8988T (cell line): Measurements from ENCODE around the gene FAM221B.

Experiments used
- DNase-seq: peaks from one replicate; pipeline ENCODE4 v3.0.0; 2011

The FAM221B gene

DNA sequence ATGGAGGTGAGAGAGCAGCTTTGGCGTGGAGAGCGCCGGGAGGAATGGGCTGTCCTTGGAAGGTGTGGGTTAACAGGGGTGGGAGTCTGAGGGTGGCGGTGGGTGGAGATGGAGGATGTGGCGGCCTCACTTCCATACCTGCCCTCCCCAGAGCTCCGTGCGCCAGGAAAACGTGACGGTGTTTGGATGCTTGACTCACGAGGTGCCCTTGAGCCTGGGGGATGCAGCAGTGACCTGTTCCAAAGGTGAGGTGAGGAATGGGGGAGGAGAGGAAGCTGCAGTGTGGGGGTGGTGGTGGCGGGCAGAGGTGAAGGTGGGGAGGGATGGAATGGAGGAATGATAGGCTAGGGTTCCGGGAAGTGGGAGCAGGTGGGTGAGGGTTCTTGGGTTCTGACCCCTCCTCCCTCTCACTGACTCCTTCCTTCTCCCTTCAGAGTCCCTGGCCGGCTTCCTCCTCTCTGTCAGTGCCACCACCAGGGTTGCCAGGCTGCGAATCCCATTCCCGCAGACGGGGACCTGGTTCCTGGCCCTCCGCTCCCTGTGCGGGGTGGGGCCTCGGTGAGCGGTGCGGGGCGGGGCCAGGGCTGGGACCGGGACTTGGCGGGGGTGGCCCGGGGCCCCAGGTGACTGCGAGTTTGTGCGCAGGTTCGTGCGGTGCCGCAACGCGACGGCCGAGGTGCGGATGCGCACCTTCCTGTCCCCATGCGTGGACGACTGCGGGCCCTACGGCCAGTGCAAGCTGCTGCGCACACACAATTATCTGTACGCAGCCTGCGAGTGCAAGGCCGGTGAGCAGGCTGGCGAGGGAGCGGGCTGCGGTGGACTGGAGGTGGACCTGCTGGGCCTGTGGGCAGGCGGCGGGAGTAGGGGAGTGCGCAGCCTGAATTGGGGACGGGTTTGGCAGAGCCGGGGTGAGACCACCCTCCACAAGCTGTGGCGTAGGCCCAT is 17.6 kb upstream of the FAM221B start:
- DNase-seq = no peak

- peak; percentile 69 for DNase-seq
These were observed 16.2 kb upstream of the FAM221B start for GRCh38 chr9:35844628-35845270.

GRCh38 chr9:35842795-35843194 is 14.3 kb upstream of the FAM221B start:
- no peak for DNase-seq

DNA sequence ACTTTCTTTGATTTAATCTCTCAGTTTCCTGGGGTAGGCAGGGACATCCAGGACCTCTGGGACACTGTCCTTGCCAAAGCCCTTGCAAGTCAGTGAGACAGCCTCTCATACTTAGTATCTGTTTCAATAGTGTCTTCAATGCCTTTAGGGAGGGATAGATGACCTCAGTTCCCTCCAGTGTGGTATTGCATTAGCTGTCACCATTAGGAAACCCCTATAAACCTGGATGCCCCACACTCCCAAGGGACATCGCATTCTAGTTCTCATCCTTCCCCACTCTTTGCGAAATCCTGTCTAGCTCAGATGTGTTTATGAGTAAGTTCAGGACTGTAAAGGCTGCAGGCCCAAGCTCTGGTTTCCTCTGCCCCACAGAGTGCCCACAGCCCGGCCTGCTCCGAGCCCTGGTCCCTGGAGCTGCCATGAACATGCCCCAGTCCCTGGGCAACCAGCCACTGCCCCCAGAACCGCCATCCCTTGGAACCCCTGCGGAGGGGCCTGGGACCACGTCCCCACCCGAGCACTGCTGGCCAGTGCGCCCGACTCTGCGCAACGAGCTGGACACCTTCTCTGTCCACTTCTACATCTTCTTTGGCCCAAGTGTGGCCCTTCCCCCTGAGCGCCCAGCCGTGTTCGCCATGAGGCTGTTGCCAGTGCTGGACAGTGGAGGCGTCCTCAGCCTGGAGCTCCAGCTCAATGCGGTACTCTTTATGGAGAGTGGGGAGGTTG is 13.7 kb upstream of the FAM221B start:
- DNase-seq = no peak

GRCh38 chr9:35841645-35841900 is 13.0 kb upstream of the FAM221B start:
- DNase-seq = no peak

DNA sequence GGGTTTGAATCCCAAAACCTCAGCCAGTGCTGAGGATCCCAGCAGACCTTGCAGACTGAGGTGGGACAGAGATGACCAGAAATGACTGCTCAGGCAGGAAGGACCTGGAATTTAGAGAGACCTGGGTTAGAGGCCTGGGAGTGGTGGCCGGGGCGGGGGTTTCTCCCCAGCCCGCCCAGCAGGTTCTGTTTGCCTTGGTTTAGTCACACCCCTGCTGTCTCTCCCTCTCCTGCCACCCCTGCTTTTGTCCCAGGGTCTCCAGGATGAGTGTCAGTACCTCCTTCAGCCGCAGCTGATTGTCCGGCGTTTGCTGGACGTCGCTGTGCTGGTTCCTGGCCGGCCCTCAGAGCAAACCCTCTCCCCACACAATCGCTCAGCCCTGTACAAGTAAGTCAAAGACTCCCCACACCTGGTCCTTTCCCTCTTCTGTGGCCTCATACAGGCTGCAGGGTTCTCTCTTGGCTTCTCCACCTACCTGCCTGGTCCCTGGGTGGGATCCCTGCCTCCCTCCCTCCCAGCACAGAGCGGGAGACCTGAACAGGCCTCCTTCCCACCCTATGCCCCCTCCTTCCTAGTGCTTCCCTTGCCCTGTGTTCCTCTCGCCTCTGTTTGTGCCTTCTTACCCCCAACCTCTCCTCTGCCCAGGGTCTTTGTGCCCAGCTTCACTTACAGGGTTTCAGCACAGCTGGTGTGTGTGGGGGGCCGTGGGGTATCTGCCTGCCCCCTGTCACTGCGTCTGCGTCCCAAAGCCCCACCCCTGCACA is 12.5 kb upstream of the FAM221B start:
- DNase-seq = no peak

DNA sequence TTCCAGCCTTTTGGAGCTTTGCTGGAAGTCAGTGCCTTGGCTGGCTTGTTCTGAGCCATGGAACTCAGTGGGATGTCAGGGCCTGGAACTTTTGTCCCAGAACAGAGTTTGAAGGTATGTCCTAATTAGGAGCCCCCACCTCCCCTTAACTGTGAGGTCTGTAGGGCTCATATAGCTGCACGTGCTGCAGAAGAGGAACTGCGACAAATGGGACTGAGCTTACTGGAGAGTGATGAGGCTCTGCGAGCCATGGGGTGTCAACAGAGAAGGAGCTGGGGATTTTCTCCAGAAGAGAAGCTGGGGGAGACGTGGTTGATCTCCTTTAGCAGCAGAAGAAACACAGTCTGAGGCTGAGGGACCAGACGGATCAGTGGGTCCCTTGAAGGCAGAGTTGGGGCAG is 11.4 kb upstream of the FAM221B start:
- no peak for DNase-seq

DNA sequence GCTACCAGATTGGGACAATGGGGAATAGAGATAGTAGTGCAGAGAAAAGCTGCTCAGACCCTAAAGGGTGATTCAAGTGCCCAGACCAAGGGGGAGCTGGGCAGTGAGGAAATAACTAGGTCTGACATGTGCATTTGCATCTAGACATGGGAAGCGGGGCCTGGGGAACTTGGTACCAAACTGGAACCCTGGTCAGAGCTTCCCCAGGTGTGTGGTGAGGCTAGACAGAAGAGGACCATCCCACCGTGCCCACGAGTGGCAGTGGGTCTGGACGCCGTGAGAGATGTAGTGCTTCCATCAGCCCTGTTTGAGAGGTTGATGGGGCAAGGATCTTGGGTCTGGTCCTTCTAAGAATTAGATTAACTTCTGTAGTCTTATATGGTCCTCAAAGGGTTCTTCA is 8.1 kb upstream of the FAM221B start:
- DNase-seq = no peak

- no peak for DNase-seq
These were observed 7.2 kb upstream of the FAM221B start for GRCh38 chr9:35835766-35836165.

DNA sequence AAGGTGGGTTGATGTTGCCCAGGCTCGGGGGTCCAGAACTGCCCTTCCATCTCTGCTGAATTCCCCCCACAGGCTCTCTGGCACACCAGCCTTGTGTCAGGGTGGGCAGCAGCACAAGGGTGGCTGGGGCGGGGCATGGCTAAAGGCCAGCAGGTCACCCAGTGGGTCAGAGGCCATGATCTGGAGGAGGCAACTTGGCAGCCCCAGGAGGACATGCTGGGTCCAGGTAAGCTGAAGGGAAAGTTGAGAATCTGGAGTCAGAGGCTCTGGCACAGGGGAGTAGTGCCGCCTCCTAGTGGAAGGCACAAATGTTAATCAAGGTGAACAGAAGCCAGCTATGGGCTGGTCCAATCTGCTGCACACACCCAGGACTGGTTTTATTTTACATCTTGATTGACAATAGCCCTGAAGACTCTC is 6.7 kb upstream of the FAM221B start:
- peak; percentile 51 for DNase-seq

GRCh38 chr9:35834260-35835215 is 6.0 kb upstream of the FAM221B start:
- DNase-seq = no peak

- DNase-seq = no peak
These were observed 4.3 kb upstream of the FAM221B start for GRCh38 chr9:35832814-35833213.

- no peak for DNase-seq
These were observed 2.5 kb upstream of the FAM221B start for GRCh38 chr9:35831040-35831439.

GRCh38 chr9:35829764-35830096 is 1.2 kb upstream of the FAM221B start:
- no peak for DNase-seq

GRCh38 chr9:35829084-35829763 is 692 bp upstream of the FAM221B start, which contains the start of gene TMEM8B:
TSS of gene TMEM8B (plus strand) at chr9:35829228. CDS start at chr9:35829448, 220 bp downstream.
- peak; percentile 94 for DNase-seq

DNA sequence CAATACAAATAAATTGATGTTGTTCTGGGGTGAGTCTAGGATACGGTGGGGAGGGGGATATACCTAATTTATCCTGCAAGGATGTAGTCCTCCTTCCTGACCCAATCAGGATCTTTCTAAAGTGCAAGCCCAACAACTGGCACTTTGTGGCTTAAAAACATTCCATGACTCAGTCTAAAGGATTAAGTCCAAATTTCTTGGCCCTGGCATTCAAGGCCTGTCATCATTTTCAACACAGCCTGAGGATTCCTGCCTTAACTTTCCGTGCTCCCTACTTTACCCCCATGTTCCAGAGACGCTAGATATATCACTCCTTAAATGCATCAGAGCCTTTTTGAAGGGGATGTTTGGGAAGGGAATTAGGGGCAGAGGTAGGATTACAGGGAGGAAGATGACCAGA is 1.0 kb downstream of the FAM221B start:
- no peak for DNase-seq

DNA sequence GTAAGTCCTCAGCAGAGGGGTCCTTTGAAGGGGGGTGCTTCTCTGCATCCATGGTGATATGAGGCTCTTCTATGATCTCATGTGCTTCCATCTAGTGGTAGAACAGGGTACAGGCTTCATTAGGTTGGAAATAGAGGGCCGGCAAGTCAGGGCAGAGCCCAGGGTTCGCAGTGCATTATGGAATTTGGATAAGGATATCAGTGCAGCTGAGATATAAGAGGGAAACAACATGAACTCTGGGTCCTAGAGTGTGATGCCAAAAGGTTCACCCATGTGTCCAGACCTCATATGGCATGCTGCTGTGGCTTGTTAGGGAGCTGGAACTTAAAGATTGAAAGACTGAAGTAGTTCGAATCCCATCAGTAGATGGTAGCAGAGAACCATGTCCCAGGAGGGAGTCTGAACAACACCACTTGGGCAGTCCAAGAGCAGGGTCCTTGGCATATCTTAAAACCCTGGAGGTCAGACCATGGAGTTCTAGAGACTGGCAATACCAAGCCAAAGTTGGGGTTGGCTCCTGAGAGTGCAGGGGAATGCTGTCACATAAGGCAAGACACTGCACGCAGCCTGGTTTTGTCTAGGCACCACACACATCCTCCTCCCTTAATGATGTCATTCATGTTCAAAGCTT is 2.3 kb downstream of the FAM221B start:
- DNase-seq = no peak

DNA sequence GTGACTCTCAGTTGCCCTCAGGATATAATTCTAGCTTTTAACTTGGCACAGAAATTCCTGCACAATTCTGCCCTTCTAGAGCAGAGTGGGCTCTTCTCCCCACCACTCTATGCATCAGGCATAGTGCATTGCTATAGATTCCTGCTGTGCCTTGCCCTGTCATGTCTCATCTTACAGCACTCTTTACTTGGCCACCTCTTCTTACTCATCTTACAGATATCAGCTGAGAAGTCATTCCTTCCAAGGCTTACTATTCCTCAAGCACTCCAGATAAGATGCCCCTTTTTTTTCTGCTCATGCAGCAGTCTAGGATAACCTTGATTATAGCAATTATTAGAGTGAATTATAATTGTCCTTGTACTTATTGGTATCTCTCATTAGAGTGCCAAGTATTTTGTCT is 5.6 kb downstream of the FAM221B start:
- DNase-seq = no peak

DNA sequence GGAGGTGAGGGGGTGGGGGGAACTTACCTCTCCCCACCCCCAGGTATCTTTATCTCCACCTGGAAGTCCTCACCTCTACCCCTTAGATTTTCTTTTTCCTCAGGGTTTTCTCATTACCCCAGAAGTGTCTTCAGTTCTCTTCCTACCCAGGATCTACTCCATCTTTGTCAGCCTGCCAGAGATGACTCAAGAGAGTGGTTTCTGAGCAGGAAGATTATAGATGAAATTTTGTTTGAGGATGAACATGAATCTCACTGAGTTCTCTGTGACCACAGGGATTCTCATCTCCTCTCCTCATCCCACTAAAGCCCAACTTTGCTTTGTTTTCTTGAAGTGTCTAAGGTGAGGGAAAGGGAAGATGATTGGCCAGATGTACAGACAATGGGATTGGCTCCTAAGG is 8.5 kb downstream of the FAM221B start:
- DNase-seq = no peak

- DNase-seq = no peak
These were observed 10.2 kb downstream of the FAM221B start for GRCh38 chr9:35818341-35818740.

DNA sequence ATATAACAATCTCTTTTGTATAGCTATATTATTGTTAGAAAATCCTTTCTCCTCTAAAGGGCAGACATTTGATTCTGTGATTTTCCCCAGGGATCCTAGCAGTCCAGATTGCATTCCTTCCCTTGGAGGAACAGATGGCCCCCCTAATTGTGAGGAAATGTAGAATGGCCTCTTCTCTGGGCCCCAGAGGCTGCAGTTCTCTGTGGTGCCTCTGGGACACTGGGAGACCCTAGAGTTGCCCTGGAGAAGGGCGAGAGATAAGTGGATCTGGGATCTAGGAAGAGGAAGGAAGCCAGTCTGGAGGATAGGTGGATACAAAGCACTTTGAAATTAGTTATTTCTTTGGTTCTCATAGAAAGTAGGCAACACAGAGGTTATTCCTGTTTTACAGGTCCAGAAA is 11.8 kb downstream of the FAM221B start:
- DNase-seq = no peak
